Tongue (tissue), 2 donors: ENCODE results near the gene ITPR1. TPM values are rescaled to one million over a fixed set of nuclear protein-coding genes. Genes with fewer than 3 reads are reported as not detected.
A peak's percentile ranks its signal among the peaks of the same experiment; 100 is the strongest.

Source experiments
- DNase-seq: peaks from one replicate; pipeline ENCODE4 v3.0.0-alpha.2; 2015
- total RNA-seq: library from RNA; depleted of rRNA; stranded (reverse); fragments of >200 nt; gene quantifications from one replicate; pipeline ENCODE4 v1.2.3, GENCODE V29; 2014

ITPR1 gene
- total RNA-seq, 1 donor from 2014 or later: 47.3 TPM

DNA sequence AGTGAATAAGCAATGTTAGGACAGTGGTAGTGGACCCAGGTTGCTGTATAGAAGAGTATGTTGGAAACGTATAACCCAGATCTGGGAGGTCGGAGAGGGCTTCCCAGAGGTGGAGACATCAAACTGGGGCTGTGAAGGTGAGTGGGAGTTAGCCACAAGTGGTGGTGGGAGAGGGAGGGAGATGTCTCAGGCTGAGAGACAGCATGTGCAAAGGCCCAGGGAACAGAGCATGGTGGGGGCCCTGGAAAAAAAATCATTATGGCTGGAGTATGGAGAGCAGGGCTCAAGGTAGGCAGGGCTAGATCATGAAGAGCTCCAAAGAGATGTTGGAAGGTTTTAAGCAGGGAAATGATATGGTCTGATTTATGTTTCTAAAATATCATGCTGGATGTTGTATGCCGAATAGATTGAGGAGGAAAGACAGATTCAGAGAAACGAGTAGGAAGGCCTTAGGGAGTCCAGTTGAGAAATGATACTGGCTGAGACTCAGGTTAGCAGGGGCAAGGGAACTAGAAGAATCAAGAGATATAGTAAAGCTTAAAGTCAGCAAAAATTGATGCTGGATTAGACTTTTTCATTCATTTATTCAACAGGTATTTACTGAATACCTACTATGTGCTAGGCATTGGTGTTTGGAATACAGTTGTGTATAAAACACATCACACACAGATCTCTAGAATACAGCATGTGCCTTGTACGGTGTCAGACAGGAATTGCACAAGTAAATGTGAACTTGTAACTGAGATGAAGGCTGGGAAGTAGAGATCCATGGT, 17.0 kb downstream of the ITPR1 start:
- no peak for DNase-seq

DNA sequence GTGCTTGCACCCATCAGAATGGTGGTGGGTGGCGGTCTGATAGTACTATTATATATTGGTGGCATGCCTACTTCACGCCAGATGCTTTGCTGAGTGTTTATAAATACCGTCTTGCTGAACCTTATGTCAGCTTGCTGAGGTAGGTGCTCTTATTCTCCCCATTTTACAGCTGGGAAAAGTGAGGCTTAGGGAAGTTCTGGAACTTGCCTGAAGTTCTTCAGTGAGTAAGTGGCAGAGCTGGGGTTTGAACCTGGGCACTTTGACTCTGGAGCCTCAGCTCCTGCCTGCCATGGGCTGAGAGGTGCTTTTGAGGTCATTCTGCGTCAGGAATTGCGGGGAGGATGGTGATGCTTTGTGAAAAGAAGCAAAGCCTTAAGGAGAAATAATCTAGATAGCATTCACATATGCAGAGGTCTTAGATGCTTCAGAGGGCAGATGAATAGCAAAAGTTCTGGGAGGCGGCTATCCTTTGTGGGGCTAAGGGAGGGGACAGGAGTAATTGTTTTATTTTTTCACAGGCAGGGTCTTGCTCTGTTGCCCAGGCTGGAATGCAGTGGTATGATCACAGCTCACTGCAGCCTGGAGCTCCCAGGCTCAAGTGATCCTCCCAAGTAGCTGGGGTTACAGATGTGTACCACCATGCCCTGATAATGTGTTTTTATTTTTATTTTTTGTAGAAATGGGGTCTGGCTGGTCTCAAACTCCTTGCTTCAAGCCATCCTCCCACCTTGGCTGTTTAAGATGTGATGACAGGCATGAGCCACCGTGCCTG, 18.5 kb downstream of the ITPR1 start:
- DNase-seq: no peak

DNA sequence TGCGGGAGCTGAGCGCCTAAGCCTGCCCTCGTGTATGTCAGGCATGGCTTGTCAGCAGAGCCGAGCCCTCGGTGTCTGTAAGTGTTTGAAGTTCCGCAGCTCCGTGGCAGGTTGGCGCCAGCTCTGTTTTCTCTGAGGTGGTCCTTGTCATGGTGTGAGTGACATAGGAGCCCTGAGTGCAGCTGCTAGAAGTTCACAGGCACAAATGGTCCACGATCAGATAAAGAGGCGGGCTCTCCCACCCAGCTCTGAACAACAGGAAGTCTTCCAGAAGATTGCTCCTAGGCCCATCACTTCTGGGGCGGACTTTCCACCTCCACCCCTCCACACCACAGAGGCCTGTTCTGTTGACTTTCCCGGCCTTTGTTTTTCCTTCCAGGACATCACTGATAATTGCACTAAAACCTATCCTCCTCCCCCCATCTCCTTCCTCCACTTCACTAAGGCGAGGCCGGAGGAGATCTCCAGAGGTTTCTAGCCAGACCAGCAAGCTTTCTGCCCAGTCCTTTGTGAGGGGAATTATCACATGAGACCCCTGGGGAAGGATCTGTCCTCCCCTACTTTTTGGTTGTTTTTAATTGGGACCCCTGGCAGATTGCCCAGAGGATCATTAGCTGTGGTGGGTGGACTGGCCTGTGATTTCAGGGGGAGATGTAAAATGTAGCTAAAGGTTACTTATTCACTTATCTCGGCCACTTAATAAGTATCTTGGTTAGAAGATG, 19.9 kb downstream of the ITPR1 start:
- peak; percentile 64 for DNase-seq

DNA sequence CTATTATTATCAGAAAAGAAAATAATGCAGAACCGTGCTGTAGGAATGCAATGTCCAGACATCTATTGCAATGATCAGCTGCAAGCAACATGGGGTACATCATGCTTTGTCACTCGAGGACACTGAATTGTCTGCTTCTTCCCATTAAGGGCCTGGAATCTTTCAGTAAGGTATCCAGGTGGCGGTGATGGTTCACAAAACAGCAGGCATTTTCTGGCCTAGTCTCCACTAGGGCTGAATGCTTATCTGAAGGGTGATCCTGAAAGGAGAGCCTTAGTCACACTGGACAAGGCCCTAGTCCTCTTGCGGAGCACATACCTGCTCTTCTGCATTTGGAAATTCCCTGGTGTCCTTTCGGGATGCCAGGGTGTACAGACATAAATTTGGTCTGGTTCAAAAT, 21.2 kb downstream of the ITPR1 start:
- no peak for DNase-seq

DNA sequence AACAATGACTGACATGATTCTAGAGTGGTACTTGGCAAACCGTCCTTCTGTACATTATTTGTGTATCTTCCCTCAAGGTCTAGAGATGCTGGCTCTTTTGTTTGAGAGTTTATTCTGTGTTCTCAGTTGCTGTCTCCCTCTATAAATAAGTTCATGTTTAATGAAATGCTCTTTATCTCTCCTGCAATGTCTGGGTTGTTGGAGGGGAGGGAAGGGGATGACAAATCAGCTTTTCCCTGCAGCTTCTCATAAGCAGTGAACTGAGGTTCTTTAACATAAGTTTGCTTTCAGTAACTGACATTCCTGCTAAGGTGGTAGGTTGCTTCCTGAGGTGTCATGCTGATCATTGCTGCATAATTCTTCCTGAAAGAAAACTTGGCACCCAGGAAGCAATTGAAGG, 21.8 kb downstream of the ITPR1 start:
- no peak for DNase-seq

DNA sequence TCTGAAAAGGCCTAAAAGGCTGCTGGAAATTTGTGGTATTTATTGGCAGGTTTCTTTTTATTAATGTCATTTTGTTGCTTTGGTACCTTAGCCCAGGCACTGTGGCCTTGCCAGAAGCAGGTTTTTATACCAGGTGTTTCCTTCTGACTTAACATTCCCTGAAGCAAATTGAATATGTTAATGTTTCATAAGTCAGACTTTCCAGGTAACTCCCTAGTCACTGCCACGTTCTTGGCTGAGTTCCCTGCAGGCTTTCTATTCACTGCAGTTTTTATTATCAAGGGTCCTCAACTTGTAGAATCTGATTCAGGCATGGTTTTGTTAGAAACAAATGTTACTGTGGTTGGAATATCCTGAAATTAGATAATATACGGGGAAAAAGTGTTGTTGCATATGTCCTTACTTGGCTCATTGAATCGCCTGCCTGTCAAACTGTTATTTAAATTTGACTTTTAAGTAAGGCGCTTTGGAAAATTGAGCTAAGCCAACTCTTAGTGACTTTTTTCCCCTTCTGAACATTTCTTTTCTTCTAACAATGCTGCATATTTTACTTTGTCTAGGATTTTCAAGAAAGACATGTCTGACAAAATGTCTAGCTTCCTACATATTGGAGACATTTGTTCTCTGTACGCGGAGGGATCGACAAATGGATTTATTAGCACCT, 22.9 kb downstream of the ITPR1 start:
- peak; percentile 49 for DNase-seq

DNA sequence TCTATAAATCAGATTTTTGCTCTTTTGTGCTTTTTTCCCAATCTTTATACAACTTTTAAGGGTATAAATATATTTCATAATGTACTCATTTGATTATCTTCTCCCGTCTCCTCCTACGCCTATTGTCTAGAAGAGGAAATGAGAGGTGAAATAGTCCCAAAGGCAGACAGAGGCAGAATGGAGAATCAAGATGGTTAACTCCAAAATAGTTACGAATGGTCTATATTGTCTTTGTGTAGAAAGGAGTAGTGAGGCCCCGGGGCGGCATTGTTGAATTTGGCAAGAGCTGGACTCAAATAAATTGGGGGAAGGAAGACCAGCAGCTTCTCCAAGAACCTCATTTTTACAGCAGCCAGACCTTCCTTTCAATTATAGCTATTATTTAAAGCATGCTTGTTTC, 23.9 kb downstream of the ITPR1 start:
- DNase-seq: no peak

DNA sequence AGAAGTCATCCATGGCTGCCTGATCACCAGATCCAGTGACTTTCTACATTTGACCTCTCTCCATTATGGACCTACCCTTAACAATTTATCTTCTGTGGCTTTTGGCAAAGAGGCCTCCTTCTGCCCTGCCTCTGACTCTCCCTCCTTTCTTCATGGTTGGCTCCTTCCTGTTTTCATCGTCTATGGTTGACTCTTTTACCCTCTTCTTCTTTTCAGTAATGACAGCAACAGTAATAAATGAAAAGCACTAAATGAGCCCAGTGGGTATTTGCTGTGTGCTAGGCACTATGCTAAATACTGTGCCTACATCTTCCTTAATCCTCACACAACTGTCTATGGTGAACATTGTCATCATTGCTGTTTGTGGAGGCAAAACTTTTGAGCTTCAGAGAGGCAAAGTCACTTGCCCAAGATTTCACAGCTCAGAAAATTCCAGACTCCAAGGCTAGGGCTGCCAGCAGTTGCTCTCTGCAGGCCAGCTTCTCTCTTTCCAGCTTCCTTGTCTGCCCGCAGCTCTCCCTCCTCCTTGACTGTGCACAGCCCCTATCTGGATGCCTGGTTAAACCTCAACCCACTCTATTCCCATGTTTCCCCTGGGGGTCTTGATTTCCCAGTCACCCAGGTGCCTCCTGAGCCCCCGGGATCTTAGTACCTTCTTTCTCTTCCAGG, 24.6 kb downstream of the ITPR1 start:
- DNase-seq: no peak

DNA sequence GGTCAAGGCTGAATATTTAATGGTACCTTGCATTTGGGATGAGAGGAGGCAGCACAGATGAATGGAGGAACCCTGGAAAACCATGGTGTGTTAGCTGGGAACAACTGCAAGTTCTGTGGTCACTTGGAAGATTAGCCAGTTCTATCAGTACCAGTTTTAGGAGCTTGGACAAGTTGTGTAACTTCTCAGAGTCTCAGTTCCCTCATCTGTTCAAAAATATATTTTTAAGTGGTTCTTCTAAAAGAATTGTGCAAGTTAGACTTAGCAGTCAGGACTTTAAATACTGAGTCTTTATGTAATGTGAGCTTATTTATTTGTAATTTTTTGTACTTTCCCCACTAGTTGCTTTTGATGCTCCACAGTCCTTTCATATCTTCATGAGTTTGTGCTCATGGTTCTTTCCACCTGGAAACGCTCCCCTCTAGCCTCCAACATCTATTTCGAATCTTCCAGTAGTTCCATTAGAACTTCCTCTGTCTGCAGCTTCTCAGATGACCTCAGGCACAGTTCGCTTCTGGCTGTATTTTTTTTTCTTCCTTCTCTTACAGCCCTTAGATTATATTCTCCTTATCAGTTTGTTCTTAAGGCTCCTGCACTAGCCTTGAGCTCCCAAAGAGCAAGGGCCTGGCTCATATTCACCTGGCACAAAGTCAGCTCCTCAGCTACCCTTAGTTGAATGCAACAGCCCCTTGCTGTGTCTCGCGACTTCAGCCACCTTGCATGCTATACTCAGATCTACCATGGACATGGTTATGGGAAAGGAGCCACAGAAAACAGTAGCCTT, 27.1 kb downstream of the ITPR1 start:
- no peak for DNase-seq

DNA sequence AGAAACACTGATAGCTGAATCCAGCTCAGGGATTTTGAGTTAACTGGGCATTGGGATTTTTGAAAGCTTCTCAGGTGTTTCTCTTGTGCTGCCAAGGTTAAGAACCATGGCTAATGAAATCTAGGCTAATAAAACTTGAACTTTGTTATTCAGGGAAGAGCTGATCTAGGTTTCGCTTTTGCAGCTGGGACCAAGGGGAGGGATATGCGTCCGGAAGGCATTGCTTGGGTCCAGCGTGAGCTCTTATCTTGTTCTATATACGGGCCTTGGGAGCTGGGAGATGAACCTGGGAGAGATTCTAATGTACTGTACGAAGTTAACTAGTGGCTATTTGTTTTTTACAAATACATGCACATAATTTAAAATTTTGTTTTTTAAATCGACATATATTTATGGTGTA, 29.8 kb downstream of the ITPR1 start:
- DNase-seq: no peak

DNA sequence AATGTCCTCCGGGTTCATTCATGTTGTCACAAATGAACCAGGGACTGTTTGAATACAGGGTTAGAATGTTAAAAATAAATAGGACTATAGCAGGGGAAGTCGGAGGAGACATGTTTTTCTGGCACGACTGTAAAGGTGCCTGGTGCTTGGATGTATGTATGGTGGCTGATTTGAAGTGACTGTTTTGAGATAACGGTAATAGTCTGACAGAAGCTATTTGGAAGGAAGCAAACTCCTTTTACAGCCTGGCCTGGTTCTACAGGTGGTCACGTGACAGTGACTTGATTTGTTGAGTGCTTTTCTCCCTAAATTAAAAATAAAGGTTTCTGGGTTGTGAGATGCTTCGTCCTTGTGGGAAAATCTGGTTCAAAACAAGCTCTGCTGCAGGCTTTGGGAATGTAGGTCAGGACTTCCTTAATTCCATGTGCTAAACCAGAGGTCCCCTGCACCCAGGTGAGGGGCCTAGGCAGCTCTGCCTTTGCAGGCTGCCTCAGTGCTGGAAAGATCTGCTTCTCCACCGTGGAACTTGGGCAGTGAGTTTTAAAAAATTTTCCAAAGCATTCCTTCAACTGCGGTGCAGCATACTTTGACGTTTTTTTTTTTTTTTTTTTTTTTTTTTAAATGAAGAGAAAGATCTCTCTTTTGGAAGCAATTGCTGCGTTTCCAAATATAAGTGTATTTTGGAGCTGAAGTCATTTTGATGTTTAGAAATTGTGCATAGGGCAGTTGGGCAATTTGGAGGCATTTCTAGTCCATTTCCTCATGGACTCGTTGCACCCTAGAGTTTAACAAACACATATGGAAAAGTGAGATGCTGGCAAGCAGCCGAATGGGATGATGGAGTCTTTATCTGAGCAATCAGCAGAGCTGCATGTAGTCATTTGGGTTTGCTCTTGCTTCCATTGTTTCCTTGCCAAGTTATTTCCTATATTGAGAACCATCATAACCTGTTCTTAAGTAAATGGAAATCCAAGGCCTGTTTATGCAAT, 30.9 kb downstream of the ITPR1 start:
- DNase-seq: peak; percentile 68

DNA sequence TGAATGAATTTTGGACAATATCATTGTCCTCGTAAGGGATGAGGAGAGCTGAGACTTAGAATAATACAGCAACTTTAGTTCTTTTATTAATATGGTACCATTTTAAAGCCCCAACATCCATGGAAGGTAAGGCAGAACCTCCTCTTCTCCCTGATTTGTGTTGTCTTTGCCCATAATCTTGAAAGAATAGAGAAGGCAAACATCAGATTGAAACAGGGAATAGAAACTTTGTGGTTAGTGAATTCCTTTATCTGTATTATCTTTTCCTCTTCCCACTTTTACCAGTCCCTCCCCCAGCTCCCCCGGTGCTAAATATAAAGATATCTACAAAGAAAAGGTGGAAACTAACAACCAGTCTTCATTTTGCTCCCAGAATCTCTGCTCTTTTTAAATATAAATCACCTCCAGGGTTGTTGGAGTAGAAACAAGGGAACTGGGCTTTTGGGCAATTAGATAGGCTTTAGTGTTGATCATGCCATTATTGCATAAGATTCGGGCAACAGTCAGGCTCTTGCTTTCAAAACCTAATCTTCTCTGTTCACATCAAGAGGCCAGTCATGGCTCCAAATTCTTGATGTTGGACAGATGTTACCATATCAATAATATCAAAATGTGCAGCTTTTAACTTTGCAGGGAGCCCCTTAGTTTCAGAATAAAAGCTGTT, 32.5 kb downstream of the ITPR1 start:
- no peak for DNase-seq

DNA sequence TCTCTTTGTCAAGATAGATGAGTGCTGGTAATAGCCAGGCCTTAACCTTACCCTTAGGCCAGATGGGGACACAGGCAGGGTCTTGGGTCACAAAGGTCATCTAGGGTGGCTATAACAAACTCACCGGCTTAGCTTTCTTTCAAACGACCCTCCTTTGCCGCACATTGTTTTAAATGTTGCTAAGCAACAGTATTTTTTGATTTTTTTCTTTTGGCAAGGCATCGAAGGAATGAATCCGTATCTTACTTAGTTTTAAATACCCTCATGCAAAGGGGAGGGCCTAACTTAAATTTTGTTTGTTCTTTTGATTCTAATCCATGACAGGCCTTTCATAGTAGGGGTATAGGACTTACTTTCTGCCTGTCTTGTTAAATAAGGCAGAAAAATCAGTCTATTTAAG, 35.2 kb downstream of the ITPR1 start:
- DNase-seq: no peak

DNA sequence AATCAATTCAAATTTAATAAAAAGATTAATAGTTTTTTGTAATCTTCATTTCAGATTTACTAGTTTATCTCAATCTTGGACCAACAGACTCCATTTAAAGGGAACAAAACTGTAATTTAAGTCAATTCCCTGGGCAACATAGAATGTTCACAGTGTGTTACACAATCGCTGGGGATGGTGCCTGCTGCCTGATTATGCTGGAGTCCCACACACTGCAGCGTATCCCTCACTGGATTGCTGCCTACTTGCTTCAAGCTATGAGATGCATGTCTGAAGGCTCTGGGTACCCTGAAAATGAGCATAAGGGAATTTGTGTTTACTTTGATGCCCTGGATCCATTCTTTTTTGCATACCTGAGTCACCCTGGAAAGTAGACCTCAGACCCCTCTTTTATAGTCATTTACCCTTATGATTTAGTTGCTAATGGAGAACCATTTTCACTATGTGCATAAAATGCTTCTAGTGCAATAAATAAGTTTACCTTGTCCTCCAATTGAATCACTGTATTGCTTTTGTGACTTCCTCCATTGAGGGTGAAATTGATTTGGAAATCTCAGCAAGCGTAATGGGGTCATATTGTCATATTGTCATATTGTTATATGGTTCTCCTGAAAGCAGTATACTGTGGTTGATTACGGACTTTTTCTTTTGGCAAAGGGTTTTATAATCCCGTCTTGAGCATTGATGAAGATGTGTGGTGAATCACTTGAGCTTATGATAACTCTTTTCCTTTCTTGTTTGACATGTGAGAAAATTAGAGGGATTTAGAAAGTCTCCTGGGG, 35.9 kb downstream of the ITPR1 start:
- no peak for DNase-seq

DNA sequence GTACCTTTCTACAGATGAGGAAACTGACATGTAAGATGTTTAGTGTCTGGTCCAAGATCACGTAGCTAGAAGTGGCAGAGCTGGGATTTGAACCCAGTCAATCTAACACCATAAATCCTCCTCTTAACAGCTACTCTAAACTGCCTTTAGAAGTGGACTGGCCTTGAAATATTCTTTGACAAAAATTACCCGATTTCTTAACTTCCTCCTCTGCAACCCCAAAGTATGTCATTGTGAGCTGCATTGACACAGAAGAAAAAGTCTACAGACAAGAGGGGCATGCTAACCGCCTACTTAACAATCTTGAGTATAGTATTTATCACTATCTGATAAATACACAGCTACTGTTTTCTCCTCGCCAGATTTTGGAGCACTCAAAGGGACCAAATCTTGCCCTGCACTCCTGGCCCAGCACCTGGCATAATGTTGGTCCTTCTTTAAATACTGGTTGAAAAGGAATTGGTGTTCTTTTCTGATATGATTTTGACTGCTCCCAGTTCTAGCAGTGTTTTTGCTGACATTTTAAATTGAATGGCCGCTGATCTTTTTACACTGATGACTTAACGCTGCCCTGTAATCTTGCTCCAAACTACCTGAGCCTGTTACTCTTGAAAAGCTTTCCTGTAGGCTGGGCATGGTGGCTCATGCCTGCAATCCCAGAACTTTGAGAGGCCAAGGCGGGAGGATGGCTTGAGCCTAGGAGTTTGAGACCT, 36.9 kb downstream of the ITPR1 start:
- no peak for DNase-seq

DNA sequence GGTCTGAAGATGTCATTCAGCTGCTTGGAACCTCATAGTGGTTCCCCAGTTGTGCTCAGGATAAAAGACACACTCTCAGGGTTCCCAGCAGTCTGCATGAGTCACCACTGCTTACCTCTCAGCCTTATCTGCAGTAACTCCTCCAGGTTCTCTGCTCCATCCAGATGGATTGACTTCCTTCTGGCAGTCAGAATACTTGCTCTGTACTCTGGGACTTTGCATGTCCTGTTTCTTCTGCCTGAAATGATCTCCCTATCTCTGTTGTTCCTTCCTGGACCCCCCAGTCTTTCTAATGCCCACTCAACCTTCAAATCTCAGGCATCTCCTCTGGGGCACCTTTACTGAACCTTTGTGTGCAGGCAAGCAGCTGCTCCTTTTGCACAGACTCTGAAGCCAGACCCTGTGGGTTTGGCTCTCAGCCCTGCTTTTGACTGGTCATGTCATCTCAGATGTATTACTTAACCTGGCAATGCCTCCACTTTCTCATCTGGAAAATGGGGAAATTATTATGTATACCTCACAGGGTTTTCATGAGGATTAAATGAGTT, 38.4 kb downstream of the ITPR1 start:
- DNase-seq: no peak

DNA sequence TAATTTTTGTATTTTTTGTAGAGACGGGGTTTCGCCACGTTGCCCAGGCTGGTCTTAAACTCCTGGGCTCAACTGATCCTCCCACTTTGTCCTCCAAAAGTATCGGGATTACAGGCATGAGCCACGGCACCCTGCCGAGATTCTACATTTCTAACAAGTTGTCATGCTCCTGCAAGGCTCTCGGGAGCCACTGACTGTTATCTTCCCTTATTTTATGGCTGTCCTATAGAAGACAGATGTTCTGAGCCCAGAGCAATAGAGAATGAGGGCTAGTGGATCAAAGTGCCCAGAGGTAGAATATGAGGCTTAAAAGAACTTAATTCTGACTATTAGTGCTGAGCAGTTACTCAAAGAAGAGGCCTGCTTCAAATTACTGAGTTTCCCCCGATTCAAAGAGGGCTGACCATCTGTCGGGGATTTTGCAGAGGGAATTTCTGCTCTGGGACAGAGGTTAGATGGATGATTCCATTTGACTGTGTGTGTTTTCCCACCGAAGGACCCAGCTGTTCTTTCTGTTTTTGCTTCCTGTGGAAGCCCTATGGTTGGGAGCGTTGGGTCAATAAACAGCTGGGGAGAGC, 39.5 kb downstream of the ITPR1 start:
- DNase-seq: peak; percentile 62
